Stimulated activated CD8-positive, alpha-beta memory T cell treated with anti-CD3 and anti-CD28 coated beads, Interleukin-15, amount 100 ng/mL, for 1 hour (primary cell): ENCODE results near the gene BSN.
A peak's percentile ranks its signal among the peaks of the same experiment; 100 is the strongest.

Experiments used
- DNase-seq: peaks from one replicate; pipeline ENCODE4 v3.0.0-alpha.2; 2020; ENCODE audit warnings: low read depth

Gene BSN

GRCh38 chr3:49553692-49554632 lies at the start of gene BSN:
TSS of gene BSN (plus strand) at chr3:49554477. CDS start at chr3:49554603, 126 bp downstream.
- peak; percentile 77 for DNase-seq

GRCh38 chr3:49506906-49507305 lies 47.4 kb upstream of the BSN start:
- DNase-seq, result no peak

- no peak for DNase-seq
Measured at GRCh38 chr3:49509028-49509561, 45.2 kb upstream of the BSN start.

- no peak for DNase-seq
Measured at GRCh38 chr3:49511639-49512038, 42.6 kb upstream of the BSN start.

- DNase-seq, result no peak
Measured at GRCh38 chr3:49512781-49513355, 41.4 kb upstream of the BSN start.

- DNase-seq, result no peak
Measured at GRCh38 chr3:49513494-49514124, 40.7 kb upstream of the BSN start.

GRCh38 chr3:49518016-49518415 lies 36.3 kb upstream of the BSN start:
- DNase-seq, result no peak

GRCh38 chr3:49518441-49518840 lies 35.8 kb upstream of the BSN start:
- no peak for DNase-seq

GRCh38 chr3:49519296-49519695 lies 35.0 kb upstream of the BSN start:
- DNase-seq, result no peak

GRCh38 chr3:49519916-49520385 lies 34.3 kb upstream of the BSN start:
- DNase-seq, result no peak

GRCh38 chr3:49523756-49524747 lies 30.2 kb upstream of the BSN start:
- no peak for DNase-seq

GRCh38 chr3:49529567-49529966 lies 24.7 kb upstream of the BSN start:
- no peak for DNase-seq

- DNase-seq, result no peak
Measured at GRCh38 chr3:49530231-49530630, 24.0 kb upstream of the BSN start.

GRCh38 chr3:49530701-49531100 lies 23.6 kb upstream of the BSN start:
- DNase-seq, result no peak

GRCh38 chr3:49531218-49531617 lies 23.1 kb upstream of the BSN start:
- DNase-seq, result no peak

GRCh38 chr3:49531715-49532114 lies 22.6 kb upstream of the BSN start:
- no peak for DNase-seq

- DNase-seq, result no peak
Measured at GRCh38 chr3:49533031-49533430, 21.2 kb upstream of the BSN start.

GRCh38 chr3:49533786-49534519 lies 20.3 kb upstream of the BSN start:
- no peak for DNase-seq

- DNase-seq, result no peak
Measured at GRCh38 chr3:49534581-49535441, 19.5 kb upstream of the BSN start.
